Peyer's patch (tissue), 4 donors: Measurements from ENCODE around the gene SUCLG1.

ENCODE experiments used
- POLR2A ChIP-seq, 2 donors: fragments of 450-650 bp; IDR thresholded peaks; one replicate each; pipeline ENCODE4 v1.5.1; 2017; ENCODE audit warnings: antibody characterized with exemption in 2 of 2, mild to moderate bottlenecking in 2 of 2, moderate library complexity in 2 of 2
- TF ChIP-seq, protein P1 (sequence below), 6 experiments: fragments of 450-650 bp in 4 of 6; fragments of 200-600 bp in 2 of 6; sonication (generic) in 1 of 6; IDR thresholded peaks; one replicate each; pipeline ENCODE4 v1.5.1; 2017 to 2019; ENCODE audit warnings: antibody characterized with exemption in 6 of 6, mild to moderate bottlenecking in 3 of 6, moderate library complexity in 1 of 6

DNA sequence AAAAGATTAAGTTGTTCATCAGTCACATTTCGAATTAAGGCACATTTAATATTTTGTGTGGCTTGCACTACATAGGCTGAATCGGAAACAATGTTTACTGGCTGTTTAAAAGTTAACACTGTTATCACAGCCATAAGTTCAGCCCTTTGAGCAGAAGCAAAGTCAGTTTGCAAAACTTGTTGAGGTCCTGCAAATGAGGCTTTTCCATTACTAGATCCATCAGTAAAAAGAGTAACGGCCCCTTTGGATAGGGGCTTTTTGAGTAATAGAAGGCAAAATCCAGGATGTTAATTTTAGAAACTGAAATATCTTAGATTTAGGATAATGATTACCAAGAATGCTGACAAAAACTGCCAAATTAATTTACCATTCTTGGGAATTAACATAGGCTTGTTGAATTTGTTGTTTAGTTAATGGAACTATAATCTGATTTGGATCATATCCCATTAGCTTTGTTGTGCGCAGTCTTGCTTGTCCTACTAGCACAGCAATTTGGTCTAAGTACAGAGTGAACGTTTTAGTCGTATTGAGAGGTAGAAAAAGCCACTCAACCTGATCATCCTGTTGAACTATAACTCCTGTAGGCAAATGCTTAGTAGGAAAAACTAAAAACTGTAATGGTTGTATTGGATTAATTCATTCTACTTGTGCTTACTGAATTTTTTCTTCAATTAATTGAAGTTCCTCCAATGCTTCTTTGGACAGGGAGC, 13.9 kb upstream of the SUCLG1 start:
- no peak for TF ChIP-seq POLR2A (IDR thresholded peaks at IDR 0.05)
- TF ChIP-seq, protein P1, sequence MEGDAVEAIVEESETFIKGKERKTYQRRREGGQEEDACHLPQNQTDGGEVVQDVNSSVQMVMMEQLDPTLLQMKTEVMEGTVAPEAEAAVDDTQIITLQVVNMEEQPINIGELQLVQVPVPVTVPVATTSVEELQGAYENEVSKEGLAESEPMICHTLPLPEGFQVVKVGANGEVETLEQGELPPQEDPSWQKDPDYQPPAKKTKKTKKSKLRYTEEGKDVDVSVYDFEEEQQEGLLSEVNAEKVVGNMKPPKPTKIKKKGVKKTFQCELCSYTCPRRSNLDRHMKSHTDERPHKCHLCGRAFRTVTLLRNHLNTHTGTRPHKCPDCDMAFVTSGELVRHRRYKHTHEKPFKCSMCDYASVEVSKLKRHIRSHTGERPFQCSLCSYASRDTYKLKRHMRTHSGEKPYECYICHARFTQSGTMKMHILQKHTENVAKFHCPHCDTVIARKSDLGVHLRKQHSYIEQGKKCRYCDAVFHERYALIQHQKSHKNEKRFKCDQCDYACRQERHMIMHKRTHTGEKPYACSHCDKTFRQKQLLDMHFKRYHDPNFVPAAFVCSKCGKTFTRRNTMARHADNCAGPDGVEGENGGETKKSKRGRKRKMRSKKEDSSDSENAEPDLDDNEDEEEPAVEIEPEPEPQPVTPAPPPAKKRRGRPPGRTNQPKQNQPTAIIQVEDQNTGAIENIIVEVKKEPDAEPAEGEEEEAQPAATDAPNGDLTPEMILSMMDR (IDR thresholded peaks at IDR 0.05), result no peak
